ENCODE results near the gene AQP11.

Gene AQP11

DNA sequence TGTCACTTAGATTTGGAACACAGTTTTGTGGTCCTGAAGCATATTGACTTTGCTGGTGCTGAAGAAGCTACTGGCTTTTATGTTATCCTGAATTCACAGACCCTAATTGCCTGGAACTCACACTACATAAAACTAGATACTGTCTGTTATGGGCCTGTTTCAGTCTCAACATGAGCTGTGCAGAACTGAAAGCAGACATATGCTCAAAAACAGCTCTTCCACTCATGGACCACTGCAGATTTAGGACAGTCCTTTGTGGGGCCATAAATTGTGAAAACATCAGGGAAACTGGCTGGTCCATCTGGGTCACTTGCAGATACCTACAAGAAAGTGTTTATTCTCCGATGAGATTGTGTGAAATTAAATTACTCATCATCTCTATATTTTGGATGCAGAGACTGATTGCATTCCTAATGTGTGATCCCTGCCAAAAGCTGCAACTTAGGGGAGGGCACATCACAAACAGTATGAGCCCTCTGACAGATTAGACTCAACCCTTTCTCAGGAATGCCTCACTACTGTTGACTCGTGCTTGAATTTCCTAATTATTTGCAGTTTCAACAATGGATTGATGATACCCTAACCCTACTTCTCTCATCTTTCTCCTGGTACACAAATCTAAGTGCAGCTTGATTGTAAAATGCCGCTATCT lies 58.0 kb downstream of the AQP11 start:
- no peak for DNase-seq (ENCODE audit: low read depth)
- TF ChIP-seq POLR2A (IDR thresholded peaks at IDR 0.05; ENCODE audit: extremely low read depth, insufficient read length) (no peak), MYC (IDR thresholded peaks at IDR 0.05; ENCODE audit: low read depth, low read length) (no peak)
- H3K4me3 ChIP-seq (ENCODE audit: low read depth, low read length), result no peak overlapping the region

DNA sequence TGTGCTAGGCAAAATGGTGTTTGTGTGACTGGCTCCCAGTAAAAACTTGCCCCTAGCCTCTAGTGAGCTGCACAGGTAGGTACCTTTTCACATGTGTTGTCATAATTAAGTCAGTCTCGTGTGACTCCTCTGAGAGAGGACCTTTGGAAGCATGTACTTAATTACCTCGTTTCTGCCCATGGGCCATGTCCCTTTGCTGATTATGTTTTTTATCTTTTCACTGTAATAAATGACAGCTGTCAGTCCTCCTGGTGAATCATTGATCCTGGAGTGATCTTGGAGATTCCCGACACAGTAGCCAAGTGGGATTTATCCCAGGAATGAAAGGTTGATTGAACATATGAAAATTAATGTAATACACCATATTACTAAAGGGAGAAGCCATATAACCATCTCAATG lies 60.4 kb downstream of the AQP11 start:
- no peak for DNase-seq (ENCODE audit: low read depth)
- TF ChIP-seq, protein P1, sequence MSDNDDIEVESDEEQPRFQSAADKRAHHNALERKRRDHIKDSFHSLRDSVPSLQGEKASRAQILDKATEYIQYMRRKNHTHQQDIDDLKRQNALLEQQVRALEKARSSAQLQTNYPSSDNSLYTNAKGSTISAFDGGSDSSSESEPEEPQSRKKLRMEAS (IDR thresholded peaks at IDR 0.05; ENCODE audit: low read depth, low read length), result no peak
- TF ChIP-seq MYC (IDR thresholded peaks at IDR 0.05; ENCODE audit: low read depth, low read length) (no peak), POLR2A (IDR thresholded peaks at IDR 0.05; ENCODE audit: extremely low read depth, insufficient read length) (no peak)
- TF ChIP-seq, protein P2, sequence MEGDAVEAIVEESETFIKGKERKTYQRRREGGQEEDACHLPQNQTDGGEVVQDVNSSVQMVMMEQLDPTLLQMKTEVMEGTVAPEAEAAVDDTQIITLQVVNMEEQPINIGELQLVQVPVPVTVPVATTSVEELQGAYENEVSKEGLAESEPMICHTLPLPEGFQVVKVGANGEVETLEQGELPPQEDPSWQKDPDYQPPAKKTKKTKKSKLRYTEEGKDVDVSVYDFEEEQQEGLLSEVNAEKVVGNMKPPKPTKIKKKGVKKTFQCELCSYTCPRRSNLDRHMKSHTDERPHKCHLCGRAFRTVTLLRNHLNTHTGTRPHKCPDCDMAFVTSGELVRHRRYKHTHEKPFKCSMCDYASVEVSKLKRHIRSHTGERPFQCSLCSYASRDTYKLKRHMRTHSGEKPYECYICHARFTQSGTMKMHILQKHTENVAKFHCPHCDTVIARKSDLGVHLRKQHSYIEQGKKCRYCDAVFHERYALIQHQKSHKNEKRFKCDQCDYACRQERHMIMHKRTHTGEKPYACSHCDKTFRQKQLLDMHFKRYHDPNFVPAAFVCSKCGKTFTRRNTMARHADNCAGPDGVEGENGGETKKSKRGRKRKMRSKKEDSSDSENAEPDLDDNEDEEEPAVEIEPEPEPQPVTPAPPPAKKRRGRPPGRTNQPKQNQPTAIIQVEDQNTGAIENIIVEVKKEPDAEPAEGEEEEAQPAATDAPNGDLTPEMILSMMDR (IDR thresholded peaks at IDR 0.05; ENCODE audit: low read depth, low read length), result no peak
- no peak overlapping the region for H3K4me3 ChIP-seq (ENCODE audit: low read depth, low read length)

DNA sequence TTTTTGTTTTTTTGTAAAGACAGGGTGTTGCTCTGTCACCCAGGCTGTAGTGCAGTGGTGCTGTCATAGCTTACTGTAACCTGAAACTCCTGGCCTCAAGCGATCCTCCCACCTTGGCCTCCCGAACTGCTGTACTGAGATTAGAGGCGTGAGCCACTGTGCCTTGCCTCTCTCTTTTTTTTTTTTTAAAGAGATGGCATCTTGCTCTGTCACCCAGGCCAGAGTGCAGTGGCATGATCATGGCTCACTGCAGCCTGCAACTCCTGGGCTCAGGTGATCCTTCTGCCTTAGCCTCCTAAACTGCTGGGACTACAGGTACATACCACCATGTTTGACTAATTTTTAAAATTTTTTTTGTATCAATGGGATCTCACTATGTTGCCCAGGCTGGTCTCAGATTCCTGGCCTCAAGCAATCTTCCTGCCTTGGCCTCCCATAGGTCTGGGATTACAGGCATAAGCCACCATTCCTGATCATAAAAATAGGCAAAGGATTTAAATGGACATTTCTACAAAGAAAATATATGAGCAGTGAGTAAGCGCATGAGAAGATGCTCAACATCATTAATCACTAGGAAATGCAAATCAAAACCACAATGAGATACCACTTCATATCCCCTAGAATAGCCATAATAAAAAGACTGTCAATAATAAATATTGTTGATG lies 65.1 kb downstream of the AQP11 start:
- TF ChIP-seq POLR2A (IDR thresholded peaks at IDR 0.05; ENCODE audit: extremely low read depth, insufficient read length) (no peak), MYC (IDR thresholded peaks at IDR 0.05; ENCODE audit: low read depth, low read length) (no peak)
- TF ChIP-seq, protein P1 (IDR thresholded peaks at IDR 0.05; ENCODE audit: low read depth, low read length), result no peak
- TF ChIP-seq, protein P2 (IDR thresholded peaks at IDR 0.05; ENCODE audit: low read depth, low read length), result no peak
- H3K4me3 ChIP-seq (ENCODE audit: low read depth, low read length), result no peak overlapping the region
- DNase-seq (ENCODE audit: low read depth), result no peak

DNA sequence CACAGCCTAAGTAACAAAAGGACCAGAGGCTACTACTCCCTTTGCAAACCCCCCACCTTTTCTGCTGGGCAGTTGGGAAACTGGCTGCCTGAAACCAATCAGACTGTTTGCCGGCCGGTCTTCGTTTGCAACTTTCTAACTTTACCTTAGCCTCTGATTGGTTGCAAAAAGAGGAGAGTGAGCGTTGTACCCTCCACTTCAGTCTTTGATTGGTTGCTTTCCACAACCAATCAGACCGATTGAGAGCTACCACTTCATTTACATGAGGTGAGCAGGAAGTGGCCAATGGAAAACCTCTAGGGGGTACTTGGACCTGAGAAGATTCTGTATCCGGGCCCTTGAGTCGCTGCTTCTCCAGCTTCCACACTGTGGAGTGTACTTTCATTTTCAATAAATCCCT lies 66.6 kb downstream of the AQP11 start:
- no peak overlapping the region for H3K4me3 ChIP-seq (ENCODE audit: low read depth, low read length)
- no peak for DNase-seq (ENCODE audit: low read depth)
- TF ChIP-seq POLR2A (IDR thresholded peaks at IDR 0.05; ENCODE audit: extremely low read depth, insufficient read length) (no peak), MYC (IDR thresholded peaks at IDR 0.05; ENCODE audit: low read depth, low read length) (no peak)
- TF ChIP-seq, protein P2 (IDR thresholded peaks at IDR 0.05; ENCODE audit: low read depth, low read length), result no peak
- TF ChIP-seq, protein P1 (IDR thresholded peaks at IDR 0.05; ENCODE audit: low read depth, low read length), result no peak

DNA sequence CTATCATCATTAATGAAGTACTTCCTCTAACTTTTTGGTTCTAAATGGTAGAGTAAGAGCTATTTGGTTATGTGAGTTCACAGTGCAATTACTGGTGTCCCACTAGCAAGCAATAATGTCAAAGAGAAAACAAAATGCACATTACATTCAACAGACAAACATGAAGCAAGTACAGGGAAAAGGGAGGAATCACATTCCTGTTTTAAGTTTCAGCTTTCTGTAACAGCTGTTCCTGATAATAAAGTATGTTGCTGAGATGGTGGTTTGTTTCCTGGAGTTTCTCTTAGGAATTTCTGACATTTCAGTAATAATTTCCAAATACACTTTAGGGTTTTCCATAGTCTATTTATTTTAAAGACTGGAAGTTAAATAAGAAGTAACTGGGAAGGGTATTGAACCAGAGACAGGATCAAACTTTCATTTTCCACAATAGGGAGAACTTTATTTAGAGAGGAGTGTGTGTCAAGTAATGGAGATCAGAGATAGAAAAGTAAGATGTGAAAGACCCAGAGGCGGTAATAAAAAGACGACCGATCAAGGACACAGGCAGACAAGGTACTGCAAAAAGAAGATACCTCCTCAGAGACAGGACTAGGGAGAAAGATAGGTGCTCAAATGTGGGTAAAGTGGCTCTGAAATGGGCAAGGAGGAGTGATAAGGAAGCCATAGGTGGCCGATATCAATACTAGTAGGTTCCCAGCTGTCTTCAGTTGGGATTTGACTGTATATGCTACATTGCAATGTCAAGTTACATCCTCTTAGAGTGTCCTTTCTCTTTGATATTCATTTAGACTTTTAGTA lies 68.7 kb downstream of the AQP11 start:
- TF ChIP-seq, protein P2 (IDR thresholded peaks at IDR 0.05; ENCODE audit: low read depth, low read length), result no peak
- TF ChIP-seq POLR2A (IDR thresholded peaks at IDR 0.05; ENCODE audit: extremely low read depth, insufficient read length), result no peak
- no peak for TF ChIP-seq MYC (IDR thresholded peaks at IDR 0.05; ENCODE audit: low read depth, low read length)
- TF ChIP-seq, protein P1 (IDR thresholded peaks at IDR 0.05; ENCODE audit: low read depth, low read length), result no peak
- no peak for DNase-seq (ENCODE audit: low read depth)
- no peak overlapping the region for H3K4me3 ChIP-seq (ENCODE audit: low read depth, low read length)
